H1 (cell line): ENCODE measurements around the gene GOLGA6C. TPM values are rescaled to one million over a fixed set of nuclear protein-coding genes. Genes with fewer than 3 reads are reported as not detected.

Experiments used
- CTCF ChIA-PET: fragments of 300-600 bp; sonication (Branson Sonifier 250); formaldehyde crosslinking; loops from one replicate; lab custom pipeline; 2021; ENCODE audit not compliant: partially characterized antibody; lab: Charles Lee
- POLR2A ChIA-PET: fragments of 300-600 bp; sonication (Branson Sonifier 250); formaldehyde crosslinking; loops from one replicate; lab custom pipeline; 2021; ENCODE audit warnings: inconsistent platforms; ENCODE audit not compliant: partially characterized antibody; lab: Charles Lee
- DNase-seq, 2 experiments: peaks; one replicate each; pipeline versions ENCODE4 v3.0.0 to v3.0.0-alpha.2; 2010 to 2022; ENCODE audit warnings: low spot score in 2 of 2, low read depth in 1 of 2, mixed read lengths in 1 of 2
- FAIRE-seq: peaks from 2 replicates; lab custom pipeline; 2011; peaks lifted over from hg19 to GRCh38; lab: Jason Lieb, UNC
- H2AFZ ChIP-seq: 2 replicates; pipeline ENCODE4 v1.8.1; 2012; ENCODE audit warnings: low read length, inconsistent platforms
- H2AK5ac ChIP-seq: 2 replicates; pipeline ENCODE4 v1.6.1; 2013; ENCODE audit warnings: low read depth, low read length
- H2BK120ac ChIP-seq: replicated peaks from 2 replicates; pipeline ENCODE3; 2013; ENCODE audit warnings: low read depth, low read length, inconsistent platforms
- H2BK12ac ChIP-seq: 2 replicates; pipeline ENCODE4 v1.6.1; 2013; ENCODE audit warnings: low read depth, low read length
- H2BK15ac ChIP-seq: 2 replicates; pipeline ENCODE4 v1.6.1; 2013; ENCODE audit warnings: low read length
- H2BK20ac ChIP-seq: 2 replicates; pipeline ENCODE4 v1.6.1; 2013; ENCODE audit warnings: low read length
- H2BK5ac ChIP-seq: 2 replicates; pipeline ENCODE4 v1.6.1; 2013; ENCODE audit warnings: low read depth, low read length
- H3K14ac ChIP-seq: 2 replicates; pipeline ENCODE4 v1.6.1; 2013; ENCODE audit warnings: inconsistent platforms; ENCODE audit not compliant: insufficient read length
- H3K18ac ChIP-seq: 2 replicates; pipeline ENCODE4 v1.6.1; 2013; ENCODE audit warnings: low read length; ENCODE audit errors: extremely low read depth
- H3K23ac ChIP-seq: 2 replicates; pipeline ENCODE4 v1.6.1; 2013; ENCODE audit warnings: inconsistent platforms; ENCODE audit not compliant: insufficient read length
- H3K23me2 ChIP-seq: 2 replicates; pipeline ENCODE4 v1.6.1; 2013; ENCODE audit warnings: low read depth, low read length
- H3K27ac ChIP-seq: 2 replicates; pipeline ENCODE4 v1.6.1; 2011; ENCODE audit warnings: low read depth, low read length, inconsistent platforms
- H3K27me3 ChIP-seq, 4 experiments: replicated peaks in 1 of 4; 1 replicate in 1 of 4; 2 replicates in 3 of 4; pipeline versions ENCODE4 v1.6.1 to v1.8.1; 2011 to 2013; ENCODE audit warnings: low read length in 3 of 4, mild to moderate bottlenecking in 3 of 4, inconsistent platforms in 2 of 4, mixed read lengths in 2 of 4, moderate library complexity in 1 of 4; ENCODE audit not compliant: control insufficient read depth in 3 of 4, insufficient read depth in 3 of 4; ENCODE audit errors: extremely low read depth in 1 of 4
- H3K36me3 ChIP-seq, 4 experiments: 2 replicates each; pipeline versions ENCODE4 v1.6.1 to v1.8.1; 2011 to 2013; ENCODE audit warnings: mild to moderate bottlenecking in 4 of 4, low read length in 3 of 4, moderate library complexity in 2 of 4, control low read depth in 1 of 4, inconsistent platforms in 1 of 4; ENCODE audit not compliant: insufficient read depth in 4 of 4, control insufficient read depth in 2 of 4
- H3K4ac ChIP-seq: replicated peaks from 2 replicates; pipeline ENCODE3; 2013; ENCODE audit warnings: low read length, low read depth, mixed read lengths, inconsistent platforms; ENCODE audit not compliant: insufficient read length
- H3K4me1 ChIP-seq, 4 experiments: replicated peaks in 1 of 4; 1 replicate in 1 of 4; 2 replicates in 3 of 4; pipeline versions ENCODE4 v1.6.1 to v1.8.1; 2011 to 2013; ENCODE audit warnings: low read length in 3 of 4, inconsistent platforms in 2 of 4, mixed read lengths in 1 of 4; ENCODE audit not compliant: insufficient read depth in 4 of 4, control insufficient read depth in 3 of 4
- H3K4me2 ChIP-seq, 2 experiments: 2 replicates each; pipeline versions ENCODE4 v1.6.1 to v1.8.1; 2011 to 2013; ENCODE audit warnings: low read depth in 2 of 2, low read length in 2 of 2, control low read depth in 1 of 2, inconsistent platforms in 1 of 2, mild to moderate bottlenecking in 1 of 2; ENCODE audit not compliant: insufficient read depth in 1 of 2
- H3K4me3 ChIP-seq, 4 experiments: fragments of 200-600, 300-600 bp in 1 of 4; sonication (generic), shearing (Covaris generic), sonication (Bioruptor Twin) in 1 of 4; 2 replicates each; pipeline versions ENCODE4 v1.5.1 to v1.8.1; 2011 to 2016; ENCODE audit warnings: low read length in 4 of 4, low read depth in 3 of 4, control low read depth in 2 of 4, inconsistent platforms in 2 of 4, mild to moderate bottlenecking in 2 of 4, mixed read lengths in 1 of 4, moderate library complexity in 1 of 4; ENCODE audit not compliant: insufficient read depth in 2 of 4; ENCODE audit errors: extremely low read depth in 1 of 4
- H3K56ac ChIP-seq: replicated peaks from 2 replicates; pipeline ENCODE3; 2013; ENCODE audit warnings: low read depth, mild to moderate bottlenecking, mixed read lengths, low read length, inconsistent platforms; ENCODE audit not compliant: insufficient read length
- H3K79me1 ChIP-seq: 2 replicates; pipeline ENCODE4 v1.6.1; 2013; ENCODE audit warnings: low read depth, low read length, control low read depth
- H3K79me2 ChIP-seq, 2 experiments: 2 replicates each; pipeline versions ENCODE4 v1.6.1 to v1.8.1; 2012 to 2013; ENCODE audit warnings: low read length in 2 of 2, mild to moderate bottlenecking in 2 of 2, inconsistent platforms in 1 of 2; ENCODE audit not compliant: insufficient read depth in 2 of 2, control insufficient read depth in 1 of 2
- H3K9ac ChIP-seq, 4 experiments: replicated peaks in 1 of 4; 1 replicate in 1 of 4; 2 replicates in 3 of 4; pipeline versions ENCODE4 v1.6.1 to v1.8.1; 2011 to 2013; ENCODE audit warnings: low read depth in 3 of 4, low read length in 3 of 4, control low read depth in 2 of 4, mild to moderate bottlenecking in 2 of 4, moderate library complexity in 2 of 4, inconsistent platforms in 1 of 4; ENCODE audit errors: extremely low read depth in 1 of 4
- H3K9me3 ChIP-seq, 2 experiments: 2 replicates each; pipeline versions ENCODE4 v1.6.1 to v1.8.1; 2012 to 2013; ENCODE audit warnings: mild to moderate bottlenecking in 2 of 2, moderate library complexity in 2 of 2, control low read depth in 1 of 2, inconsistent platforms in 1 of 2, low read depth in 1 of 2, low read length in 1 of 2, mixed read lengths in 1 of 2; ENCODE audit not compliant: insufficient read depth in 2 of 2
- H4K20me1 ChIP-seq, 2 experiments: replicated peaks in 1 of 2; 2 replicates each; pipeline versions ENCODE3 to v1.8.1; 2011 to 2013; ENCODE audit warnings: inconsistent platforms in 2 of 2, low read length in 2 of 2, mild to moderate bottlenecking in 1 of 2; ENCODE audit not compliant: insufficient read depth in 2 of 2, control insufficient read depth in 1 of 2
- H4K5ac ChIP-seq: 2 replicates; pipeline ENCODE4 v1.6.1; 2013; ENCODE audit warnings: low read length, low read depth, mixed read lengths, inconsistent platforms; ENCODE audit not compliant: insufficient read length
- H4K8ac ChIP-seq: 2 replicates; pipeline ENCODE4 v1.8.0; 2013; ENCODE audit warnings: mild to moderate bottlenecking, moderate library complexity, low read length, inconsistent platforms; ENCODE audit not compliant: insufficient read depth; ENCODE audit errors: extremely low read depth
- H4K91ac ChIP-seq: replicated peaks from 2 replicates; pipeline ENCODE3; 2013; ENCODE audit warnings: low read length, mixed read lengths, inconsistent platforms; ENCODE audit not compliant: insufficient read length
- CTCF ChIP-seq, 3 experiments: IDR thresholded peaks; 1 replicate in 2 of 3; 2 replicates in 1 of 3; pipeline versions ENCODE4 v1.5.1 to v1.6.1; 2011; ENCODE audit warnings: low read length in 3 of 3, mild to moderate bottlenecking in 3 of 3, inconsistent platforms in 2 of 3, low read depth in 1 of 3, moderate library complexity in 1 of 3; ENCODE audit not compliant: insufficient read depth in 1 of 3; ENCODE audit errors: control extremely low read depth in 1 of 3
- EGR1 ChIP-seq: IDR thresholded peaks from 2 replicates; pipeline ENCODE4 v1.6.1; 2011; ENCODE audit warnings: low read depth, low read length, borderline replicate concordance
- GABPA ChIP-seq: IDR thresholded peaks from 2 replicates; pipeline ENCODE4 v1.6.1; 2011; ENCODE audit warnings: mild to moderate bottlenecking, low read length, moderate library complexity, borderline replicate concordance; ENCODE audit not compliant: insufficient read depth
- HDAC6 ChIP-seq: IDR thresholded peaks from one replicate; pipeline ENCODE4 v1.7.1; 2012; ENCODE audit warnings: low read depth, mild to moderate bottlenecking, inconsistent platforms, low read length, moderate library complexity
- JUN ChIP-seq: IDR thresholded peaks from 2 replicates; pipeline ENCODE4 v1.6.1; 2011; ENCODE audit warnings: low read depth, mild to moderate bottlenecking, improper control_type of control experiment, low read length
- KDM4A ChIP-seq: IDR thresholded peaks from one replicate; pipeline ENCODE4 v1.7.1; 2012; ENCODE audit warnings: low read depth, mild to moderate bottlenecking, moderate library complexity, low read length, inconsistent platforms; ENCODE audit not compliant: severe bottlenecking
- PHF8 ChIP-seq: fragments of 200-600 bp; sonication (generic); conservative IDR thresholded peaks from 2 replicates; pipeline ENCODE4 v1.7.1; 2012; ENCODE audit warnings: low read depth, mild to moderate bottlenecking, inconsistent platforms, low read length, moderate library complexity
- RBBP5 ChIP-seq: IDR thresholded peaks from 2 replicates; pipeline ENCODE4 v1.7.1; 2012; ENCODE audit warnings: low read depth, mild to moderate bottlenecking, inconsistent platforms, low read length, moderate library complexity, borderline replicate concordance
- SUZ12 ChIP-seq: fragments of 200-600 bp; sonication (generic); IDR thresholded peaks from 2 replicates; pipeline ENCODE4 v1.6.1; 2012; ENCODE audit warnings: mild to moderate bottlenecking, inconsistent platforms, low read length, moderate library complexity, mixed read lengths
- WGBS, 2 experiments: shearing (Covaris generic) in 1 of 2; methylation state at CpG; one replicate each; pipeline versions ENCODE4 v1.1.6 to v1.1.7; 2013 to 2015; ENCODE audit warnings: low lambda C conversion rate in 2 of 2, mixed read lengths in 2 of 2, inconsistent platforms in 1 of 2, low coverage in 1 of 2, missing lambda C conversion rate in 1 of 2; ENCODE audit not compliant: insufficient replicate concordance in 2 of 2, insufficient coverage in 1 of 2, insufficient read length in 1 of 2; ENCODE audit errors: extremely low coverage in 1 of 2, missing lambda C conversion rate in 1 of 2; 5-methylcytosine and 5-hydroxymethylcytosine counted together
- polyA plus RNA-seq, 7 experiments: library from polyadenylated mRNA; depleted of rRNA in 3 of 7; stranded (reverse) in 5 of 7; unstranded in 2 of 7; fragments of >200 nt in 5 of 7; fragments of 200-250 nt in 2 of 7; gene quantifications; 1 replicate in 5 of 7; 2 replicates in 1 of 7; 4 replicates in 1 of 7; pipeline versions ENCODE4 v1.2.1 to v1.2.3, GENCODE V29; 2011 to 2013; ENCODE audit warnings: missing spikeins in 2 of 7, mixed read lengths in 2 of 7
- total RNA-seq: library from RNA; stranded (reverse); fragmentation: NEBNext Ultra II Directional; extraction: Animal tissue kit (Norgen Biotek cat#: 25700); gene quantifications from 2 replicates; pipeline ENCODE4 v1.2.1, GENCODE V29; 2021
- TF ChIP-seq, protein P1 (sequence below): IDR thresholded peaks from 2 replicates; pipeline ENCODE4 v1.6.1; 2012; ENCODE audit warnings: inconsistent platforms

GOLGA6C gene
- total and polyA plus RNA-seq, 2 of the 8 experiments (the other 6 are each of a cell fraction or from before 2014, with no cell fraction given): 0.14 to 0.35 TPM

DNA sequence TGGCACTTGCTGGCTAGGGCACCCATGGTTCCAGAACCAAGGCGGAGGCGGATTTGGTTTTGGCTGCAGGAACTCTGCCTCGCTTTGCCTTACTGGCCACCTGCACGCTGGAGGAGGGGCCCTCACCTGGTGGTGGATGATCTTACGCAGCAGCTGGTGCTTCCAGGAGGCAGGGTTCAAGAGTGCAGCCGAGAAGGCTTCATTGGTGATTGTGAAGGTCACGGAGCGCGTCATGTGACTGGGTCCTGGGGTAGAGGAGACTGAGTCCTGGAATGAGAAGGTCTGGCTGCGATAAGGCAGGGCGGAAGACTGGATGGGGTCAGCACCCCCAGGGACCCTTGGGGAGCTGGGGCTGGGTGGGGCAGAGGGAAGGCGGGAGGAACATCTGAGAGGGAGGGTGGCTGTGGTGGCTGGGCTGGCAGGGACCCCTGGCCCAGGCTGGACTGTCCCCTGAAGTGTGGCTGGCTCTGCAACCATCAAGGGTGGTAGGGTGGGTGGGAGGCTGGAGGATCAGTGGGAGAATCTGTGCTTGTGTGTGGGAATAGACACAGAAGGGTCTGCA lies 25.8 kb upstream of the GOLGA6C start:
- Histone ChIP-seq H2AFZ (no peak overlapping the region), H3K27me3 (no peaks in the 10 kb centered on the region; a peak in 1 of 7 replicates), H3K79me1 (no peaks in the 10 kb centered on the region), H3K79me2 (no peaks in the 10 kb centered on the region), H4K5ac (no peak overlapping the region), H4K91ac (no peak overlapping the region), H3K23ac (no peak overlapping the region), H4K20me1 (no peaks in the 10 kb centered on the region), H3K4me3 (no peak overlapping the region), H3K4me2 (no peak overlapping the region), H2BK15ac (no peak overlapping the region), H3K4ac (no peak overlapping the region), H3K56ac (no peak overlapping the region), H3K4me1 (peaks cover 0 to 2% (median 0%) of the 10 kb centered on the region in 4 experiments; a peak in 3 of 7 replicates), H2BK120ac (no peak overlapping the region), H3K18ac (no peak overlapping the region), H2BK12ac (no peak overlapping the region), H3K36me3 (no peaks in the 10 kb centered on the region), H3K23me2 (no peaks in the 10 kb centered on the region), H2BK20ac (no peak overlapping the region), H2BK5ac (no peak overlapping the region), H4K8ac (no peak overlapping the region), H3K27ac (no peak overlapping the region), H3K9ac (no peak overlapping the region), H2AK5ac (no peak overlapping the region), H3K14ac (no peak overlapping the region), H3K9me3 (no peaks in the 10 kb centered on the region)
- WGBS, 2 experiments: 95% methylated on average over 11 of the region's 12 CpGs; no CpG with 5 or more reads in 1 of the 2 experiments
- ChIA-PET POLR2A (no interaction called here), CTCF (no interaction called here)
- DNase-seq: no peak
- no peak for FAIRE-seq
- TF ChIP-seq HDAC6 (no peak), EGR1 (no peak), SUZ12 (no peak), GABPA (no peak), PHF8 (no peak), RBBP5 (no peak), CTCF (IDR thresholded peaks at IDR 0.05; ENCODE audit: control extremely low read depth in 1 of 3, insufficient read depth in 1 of 3, low read depth in 1 of 3, low read length in 3 of 3) (no peak), KDM4A (no peak), JUN (no peak)
- TF ChIP-seq, protein P1, sequence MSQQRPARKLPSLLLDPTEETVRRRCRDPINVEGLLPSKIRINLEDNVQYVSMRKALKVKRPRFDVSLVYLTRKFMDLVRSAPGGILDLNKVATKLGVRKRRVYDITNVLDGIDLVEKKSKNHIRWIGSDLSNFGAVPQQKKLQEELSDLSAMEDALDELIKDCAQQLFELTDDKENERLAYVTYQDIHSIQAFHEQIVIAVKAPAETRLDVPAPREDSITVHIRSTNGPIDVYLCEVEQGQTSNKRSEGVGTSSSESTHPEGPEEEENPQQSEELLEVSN: no peak
